HepG2 (cell line): Measurements from ENCODE around the gene NUFIP2. TPM values are rescaled to one million over a fixed set of nuclear protein-coding genes. Genes with fewer than 3 reads are reported as not detected.

ENCODE experiments used
- ATAC-seq: fragments of 200-7000 bp; cut with Tn5 transposase; 3 replicates; pipeline ENCODE4 v1.9.1; 2020; ENCODE audit warnings: mild to moderate bottlenecking, moderate library complexity
- BruUV-seq: library from RNA; stranded (reverse); fragments of 400-500 nt; replicated peaks from 2 replicates; lab custom pipeline; 2021; lab: Mats Ljungman, UMichigan
- CTCF ChIA-PET: fragments of 300-600 bp; formaldehyde crosslinking; extraction: SDS; loops from one replicate; lab custom pipeline; 2021; ENCODE audit warnings: low total read pairs, inconsistent platforms, low intra/inter-chr PET ratio; lab: Yijun Ruan, JAX
- POLR2A ChIA-PET: fragments of 350-600 bp; sonication (Branson Sonifier 250); formaldehyde crosslinking; loops from one replicate; lab custom pipeline; 2020; ENCODE audit warnings: antibody characterized with exemption, inconsistent platforms; lab: Yijun Ruan, JAX
- DNase-seq: peaks from one replicate; pipeline ENCODE4 v3.0.0-alpha.2; 2015; ENCODE audit warnings: low spot score
- FAIRE-seq: peaks from 3 replicates; lab custom pipeline; 2011; peaks lifted over from hg19 to GRCh38; lab: Jason Lieb, UNC
- H2AFZ ChIP-seq: one replicate; pipeline ENCODE4 v1.6.1; 2011; ENCODE audit warnings: low read length, inconsistent platforms
- H3K27ac ChIP-seq: fragments of 300-600 bp; 3 replicates; pipeline ENCODE4 v1.8.0; 2011; ENCODE audit warnings: mixed run types, mild to moderate bottlenecking, mixed read lengths, low read length, inconsistent platforms; ENCODE audit not compliant: insufficient read depth; ENCODE audit errors: extremely low read length
- H3K27me3 ChIP-seq, 2 experiments: fragments of 200-600 bp in 1 of 2; 2 replicates in 1 of 2; 3 replicates in 1 of 2; pipeline versions ENCODE4 v1.6.0 to v1.8.0; 2011; ENCODE audit warnings: low read length in 2 of 2, mild to moderate bottlenecking in 2 of 2, moderate library complexity in 2 of 2, inconsistent platforms in 1 of 2; ENCODE audit not compliant: insufficient read depth in 2 of 2, control insufficient read depth in 1 of 2
- H3K36me3 ChIP-seq, 2 experiments: fragments of 200-600 bp in 1 of 2; replicated peaks in 1 of 2; 2 replicates in 1 of 2; 3 replicates in 1 of 2; pipeline versions ENCODE4 v1.5.1 to v1.8.0; 2011; ENCODE audit warnings: low read length in 2 of 2, inconsistent platforms in 1 of 2; ENCODE audit not compliant: insufficient read depth in 2 of 2, control insufficient read depth in 1 of 2
- H3K4me1 ChIP-seq: 2 replicates; pipeline ENCODE4 v1.5.1; 2012; ENCODE audit warnings: low read length, inconsistent platforms; ENCODE audit not compliant: insufficient read depth
- H3K4me2 ChIP-seq: 2 replicates; pipeline ENCODE4 v1.6.0; 2011; ENCODE audit warnings: low read depth, low read length, inconsistent platforms
- H3K4me3 ChIP-seq, 3 experiments: fragments of 200-600 bp in 1 of 3; sonication (generic), shearing (Covaris generic) in 1 of 3; replicated peaks in 1 of 3; 2 replicates each; pipeline ENCODE4 v1.5.1; 2011 to 2016; ENCODE audit warnings: low read length in 3 of 3, inconsistent platforms in 2 of 3, low read depth in 2 of 3, mild to moderate bottlenecking in 2 of 3, control low read depth in 1 of 3, mixed read lengths in 1 of 3; ENCODE audit not compliant: insufficient read depth in 1 of 3
- H3K79me2 ChIP-seq: one replicate; pipeline ENCODE4 v1.6.1; 2011; ENCODE audit warnings: low read length, inconsistent platforms; ENCODE audit not compliant: insufficient read depth
- H3K9ac ChIP-seq: 2 replicates; pipeline ENCODE4 v1.6.0; 2011; ENCODE audit warnings: mild to moderate bottlenecking, low read depth, low read length, inconsistent platforms; ENCODE audit not compliant: insufficient read depth
- H3K9me3 ChIP-seq: 2 replicates; pipeline ENCODE4 v1.5.1; 2012; ENCODE audit warnings: mild to moderate bottlenecking, low read length
- H4K20me1 ChIP-seq: 2 replicates; pipeline ENCODE4 v1.6.0; 2011; ENCODE audit warnings: inconsistent platforms, mild to moderate bottlenecking, low read length, moderate library complexity; ENCODE audit not compliant: insufficient read depth
- ELF4 ChIP-seq: sonication (generic); formaldehyde crosslinking; IDR thresholded peaks from 2 replicates; pipeline ENCODE4 v1.5.0; 2020; ENCODE audit warnings: missing genetic modification reagents, mild to moderate bottlenecking, moderate library complexity, borderline replicate concordance
- GPBP1L1 ChIP-seq: sonication (generic); formaldehyde crosslinking; IDR thresholded peaks from 2 replicates; pipeline ENCODE4 v1.5.0; 2020; ENCODE audit warnings: mild to moderate bottlenecking, missing genetic modification reagents
- HES4 ChIP-seq: sonication (generic); formaldehyde crosslinking; IDR thresholded peaks from 2 replicates; pipeline ENCODE4 v1.9.0; 2021; ENCODE audit warnings: mild to moderate bottlenecking, missing genetic modification reagents, borderline replicate concordance
- MIER3 ChIP-seq: IDR thresholded peaks from 2 replicates; pipeline ENCODE4 v1.6.1; 2016; ENCODE audit warnings: missing compliant biosample characterization, borderline replicate concordance
- NPAS2 ChIP-seq: sonication (generic); formaldehyde crosslinking; IDR thresholded peaks from 2 replicates; pipeline ENCODE4 v1.8.0; 2022; ENCODE audit warnings: mild to moderate bottlenecking, missing genetic modification reagents, borderline replicate concordance
- PHF5A ChIP-seq: IDR thresholded peaks from one replicate; pipeline ENCODE4 v1.6.1; 2018; ENCODE audit warnings: low read depth, missing genetic modification reagents; ENCODE audit not compliant: unreplicated experiment
- POLR2A ChIP-seq, 2 experiments: IDR thresholded peaks; 2 replicates each; pipeline ENCODE4 v1.6.1; 2011; ENCODE audit warnings: low read depth in 2 of 2, low read length in 2 of 2, mild to moderate bottlenecking in 1 of 2, moderate library complexity in 1 of 2; ENCODE audit not compliant: insufficient read depth in 1 of 2
- SOX5 ChIP-seq: IDR thresholded peaks from 2 replicates; pipeline ENCODE4 v1.6.1; 2016; ENCODE audit warnings: borderline replicate concordance
- SP1 ChIP-seq, 2 experiments: fragments of 450-650 bp in 1 of 2; sonication (generic) in 1 of 2; formaldehyde crosslinking in 1 of 2; IDR thresholded peaks; 2 replicates each; pipeline versions ENCODE4 v1.4.0 to v1.6.1; 2016 to 2020; ENCODE audit warnings: missing genetic modification reagents in 1 of 2
- TBX3 ChIP-seq: fragments of 450-650 bp; IDR thresholded peaks from 2 replicates; pipeline ENCODE4 v1.6.1; 2017; ENCODE audit warnings: antibody characterized with exemption, mild to moderate bottlenecking, inconsistent platforms, borderline replicate concordance
- ZBTB37 ChIP-seq: sonication (generic); formaldehyde crosslinking; IDR thresholded peaks from 2 replicates; pipeline ENCODE4 v1.4.0; 2020; ENCODE audit warnings: mild to moderate bottlenecking, missing genetic modification reagents
- ZNF282 ChIP-seq: fragments of 450-650 bp; IDR thresholded peaks from 2 replicates; pipeline ENCODE4 v1.6.1; 2018; ENCODE audit not compliant: partially characterized antibody
- ZNF383 ChIP-seq: sonication (generic); formaldehyde crosslinking; IDR thresholded peaks from 2 replicates; pipeline ENCODE4 v1.4.0; 2020; ENCODE audit warnings: missing genetic modification reagents, mild to moderate bottlenecking, borderline replicate concordance
- ZNF530 ChIP-seq: sonication (generic); formaldehyde crosslinking; IDR thresholded peaks from 2 replicates; pipeline ENCODE4 v1.5.0; 2020; ENCODE audit warnings: low read depth, mild to moderate bottlenecking, missing genetic modification reagents
- ZNF816 ChIP-seq: sonication (generic); formaldehyde crosslinking; IDR thresholded peaks from 2 replicates; pipeline ENCODE4 v1.8.0; 2022; ENCODE audit warnings: missing genetic modification reagents, mild to moderate bottlenecking, borderline replicate concordance
- WGBS: methylation state at CpG from one replicate; pipeline ENCODE4 v1.1.6; 2017; ENCODE audit warnings: low lambda C conversion rate; 5-methylcytosine and 5-hydroxymethylcytosine counted together
- in situ Hi-C: cut with HindIII; loops from 2 replicates; pipeline ENCODE4 v1.10.0; 2017; ENCODE audit warnings: low pct_unique_long_range_greater_than_20kb; ENCODE audit not compliant: extremely low pct_ligation_motif_present
- intact Hi-C: fragments of 100-400 bp; cut with micrococcal nuclease; formaldehyde crosslinking; loops from one replicate; pipeline ENCODE4 v1.10.0; 2022; ENCODE audit not compliant: unreplicated experiment
- polyA plus RNA-seq, 8 experiments: library from polyadenylated mRNA; depleted of rRNA in 3 of 8; stranded (reverse) in 7 of 8; unstranded in 1 of 8; fragments of >200 nt; fragmentation: Illumina TruSeq in 4 of 8; extraction: Trizol in 4 of 8; gene quantifications; 2 replicates each; pipeline versions ENCODE4 v1.2.1 to v1.2.3, GENCODE V29; 2011 to 2016; ENCODE audit warnings: low read depth in 4 of 8, missing spikeins in 1 of 8, mixed read lengths in 1 of 8; ENCODE audit not compliant: insufficient read depth in 1 of 8
- total RNA-seq, 5 experiments: library from RNA; depleted of rRNA; stranded (reverse); fragments of >200 nt; fragmentation: Illumina TruSeq; extraction: Trizol; gene quantifications; 2 replicates each; pipeline ENCODE4 v1.2.3, GENCODE V29; 2016; ENCODE audit warnings: low read depth in 1 of 5
- TF ChIP-seq, protein P1 (sequence below): sonication (generic); formaldehyde crosslinking; IDR thresholded peaks from 2 replicates; pipeline ENCODE4 v1.4.0; 2020; ENCODE audit warnings: missing genetic modification reagents, mild to moderate bottlenecking, borderline replicate concordance

The NUFIP2 gene
- total and polyA plus RNA-seq, 2 of the 13 experiments (the other 11 are each of a cell fraction or from before 2014, with no cell fraction given) = 10.3 to 30.8 TPM

DNA sequence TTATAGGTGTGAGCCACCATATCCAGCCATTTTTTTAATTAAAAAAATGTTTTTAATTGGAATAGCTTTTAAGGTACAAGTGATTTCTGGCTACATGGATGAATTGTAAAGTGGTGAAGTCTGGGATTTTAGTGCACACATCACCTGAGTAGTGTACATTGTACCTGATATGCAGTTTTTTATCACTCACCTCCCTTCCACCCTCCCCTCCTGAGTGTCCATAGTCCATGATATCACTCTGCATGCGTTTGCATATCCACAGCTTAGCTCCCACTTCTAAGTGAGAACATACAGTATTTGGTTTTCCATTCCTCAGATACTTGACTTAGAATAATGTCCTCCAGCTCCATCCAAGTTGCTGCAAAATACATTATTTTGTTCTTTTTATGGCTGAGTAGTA, 60.6 kb downstream of the NUFIP2 start:
- no peak for TF ChIP-seq NPAS2 (CRISPR knock-in tag)
- TF ChIP-seq GPBP1L1 (CRISPR knock-in tag) = no peak
- TF ChIP-seq MIER3 (CRISPR knock-in tag) = no peak
- no peak for TF ChIP-seq ZNF282
- TF ChIP-seq SP1 (IDR thresholded peaks at IDR 0.05) = no peak
- no peak for TF ChIP-seq SP1 (CRISPR knock-in tag; IDR thresholded peaks at IDR 0.05)
- TF ChIP-seq ZNF816 (CRISPR knock-in tag) = no peak
- Histone ChIP-seq H3K4me2 (no peak overlapping the region), H3K9ac (no peak overlapping the region), H4K20me1 (no peaks in the 10 kb centered on the region), H3K4me1 (peaks cover 13% of the 10 kb centered on the region), H3K9me3 (no peaks in the 10 kb centered on the region), H3K36me3 (no peaks in the 10 kb centered on the region), H3K27me3 (peaks cover 0 to 5% of the 10 kb centered on the region in 2 experiments; a peak in 1 of 5 replicates), H3K79me2 (no peaks in the 10 kb centered on the region), H3K4me3 (no peak overlapping the region), H3K27ac (no peak overlapping the region), H2AFZ (no peak overlapping the region)
- no peak for DNase-seq
- no peak for FAIRE-seq
- ATAC-seq = no peak
- WGBS = 4% methylated on average over 1 of the region's 1 CpG
- in situ Hi-C loops = no loop called here
- intact Hi-C loops = no loop called here
- CTCF ChIA-PET = no interaction called here
- POLR2A ChIA-PET = no interaction called here
- BruUV-seq = no TSS peak

DNA sequence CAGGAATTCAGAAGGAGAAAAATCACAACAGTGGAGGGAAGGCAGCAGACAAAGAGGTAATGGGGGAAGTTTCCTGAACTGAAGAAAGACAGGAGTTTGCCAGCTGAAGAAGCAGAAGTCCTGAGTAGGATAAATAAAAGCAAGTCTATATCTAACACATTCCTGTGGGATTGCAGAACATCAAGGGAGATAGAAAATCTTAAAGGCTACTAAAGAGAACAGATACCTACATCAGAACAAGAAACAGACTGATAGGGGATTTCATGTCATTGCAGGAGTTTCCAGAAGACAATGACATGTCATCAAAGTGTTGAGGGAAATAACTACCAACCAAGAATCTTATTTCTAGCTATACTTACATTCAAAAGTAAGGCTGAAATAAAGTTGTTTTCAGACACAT, 68.6 kb downstream of the NUFIP2 start:
- H3K9me3 ChIP-seq = no peaks in the 10 kb centered on the region
- H3K4me1 ChIP-seq = peaks cover 12% of the 10 kb centered on the region
- H3K4me2 ChIP-seq = no peak overlapping the region
- no peak for DNase-seq
- POLR2A ChIA-PET = interaction anchor here (0.8 kb wide), 1 partner anchor 69 kb away, joined by 8 read pairs; the partner anchor contains the start of gene NUFIP2
- no peak overlapping the region for H3K4me3 ChIP-seq
- in situ Hi-C loops = no loop called here
- no peaks in the 10 kb centered on the region for H3K36me3 ChIP-seq
- intact Hi-C loops = no loop called here
- no peak overlapping the region for H3K9ac ChIP-seq
- H4K20me1 ChIP-seq = no peaks in the 10 kb centered on the region
- no peak for ATAC-seq
- no TSS peak for BruUV-seq
- no peaks in the 10 kb centered on the region for H3K27me3 ChIP-seq
- H3K79me2 ChIP-seq = no peaks in the 10 kb centered on the region
- no peak for FAIRE-seq
- CTCF ChIA-PET = no interaction called here
- no peak overlapping the region for H3K27ac ChIP-seq
- H2AFZ ChIP-seq = no peak overlapping the region
- TF ChIP-seq ZNF530 (no peak), SOX5 (no peak), HES4 (CRISPR knock-in tag) (no peak), ELF4 (CRISPR knock-in tag) (no peak), ZNF383 (CRISPR knock-in tag) (no peak), POLR2A (IDR thresholded peaks at IDR 0.05; ENCODE audit: insufficient read depth in 1 of 2, low read depth in 2 of 2, low read length in 2 of 2) (no peak), PHF5A (CRISPR knock-in tag) (no peak), TBX3 (no peak), ZBTB37 (no peak)
- TF ChIP-seq, protein P1, sequence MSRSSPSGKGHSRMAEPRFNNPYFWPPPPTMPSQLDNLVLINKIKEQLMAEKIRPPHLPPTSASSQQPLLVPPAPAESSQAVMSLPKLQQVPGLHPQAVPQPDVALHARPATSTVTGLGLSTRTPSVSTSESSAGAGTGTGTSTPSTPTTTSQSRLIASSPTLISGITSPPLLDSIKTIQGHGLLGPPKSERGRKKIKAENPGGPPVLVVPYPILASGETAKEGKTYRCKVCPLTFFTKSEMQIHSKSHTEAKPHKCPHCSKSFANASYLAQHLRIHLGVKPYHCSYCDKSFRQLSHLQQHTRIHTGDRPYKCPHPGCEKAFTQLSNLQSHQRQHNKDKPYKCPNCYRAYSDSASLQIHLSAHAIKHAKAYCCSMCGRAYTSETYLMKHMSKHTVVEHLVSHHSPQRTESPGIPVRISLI (CRISPR knock-in tag) = no peak
